SJCRH30 (cell line): ENCODE data around the gene NDUFS7. TPM values are rescaled to one million over a fixed set of nuclear protein-coding genes. Genes with fewer than 3 reads are reported as not detected.

Experiments
- DNase-seq, 2 experiments: peaks; one replicate each; pipeline ENCODE4 v3.0.0-alpha.2; 2015 to 2020
- H3K27ac ChIP-seq: fragments of 250-450 bp; sonication (Bioruptor Pico); 2 replicates; pipeline ENCODE4 v1.5.1; 2020; ENCODE audit warnings: mild to moderate bottlenecking, moderate library complexity
- H3K27me3 ChIP-seq: fragments of 250-450 bp; sonication (Bioruptor Pico); 2 replicates; pipeline ENCODE4 v1.5.1; 2020; ENCODE audit warnings: mild to moderate bottlenecking, moderate library complexity
- H3K36me3 ChIP-seq: fragments of 250-450 bp; sonication (Bioruptor Pico); 2 replicates; pipeline ENCODE4 v1.5.1; 2020; ENCODE audit warnings: mild to moderate bottlenecking, moderate library complexity
- H3K4me1 ChIP-seq: fragments of 250-450 bp; sonication (Bioruptor Pico); 2 replicates; pipeline ENCODE4 v1.5.1; 2020; ENCODE audit warnings: mild to moderate bottlenecking, moderate library complexity
- H3K4me3 ChIP-seq: fragments of 250-450 bp; sonication (Bioruptor Pico); 2 replicates; pipeline ENCODE4 v1.5.1; 2020; ENCODE audit warnings: mild to moderate bottlenecking, moderate library complexity
- H3K9me3 ChIP-seq: fragments of 250-450 bp; sonication (Bioruptor Pico); replicated peaks from 2 replicates; pipeline ENCODE4 v1.5.1; 2020; ENCODE audit warnings: mild to moderate bottlenecking, moderate library complexity
- total RNA-seq: library from RNA; depleted of rRNA; stranded (reverse); fragments of >200 nt; shearing (Covaris generic); gene quantifications from 2 replicates; pipeline ENCODE4 v1.2.3, GENCODE V29; 2014

NDUFS7 gene
- total RNA-seq, 1 experiment from 2014 or later = 31.4 TPM

- H3K27me3 ChIP-seq = no peaks in the 10 kb centered on the region
- no peaks in the 10 kb centered on the region for H3K9me3 ChIP-seq
- no peak overlapping the region for H3K27ac ChIP-seq
- no peak for DNase-seq
- no peak overlapping the region for H3K4me3 ChIP-seq
- peaks cover 13% of the 10 kb centered on the region for H3K4me1 ChIP-seq
- peaks cover 65% of the 10 kb centered on the region for H3K36me3 ChIP-seq
Measured at GRCh38 chr19:1421218-1421957, 37.7 kb downstream of the NDUFS7 start.

- DNase-seq = no peak
- peaks cover 66% of the 10 kb centered on the region for H3K36me3 ChIP-seq
- H3K4me3 ChIP-seq = no peak overlapping the region
Measured at GRCh38 chr19:1421958-1422305, 38.2 kb downstream of the NDUFS7 start.

GRCh38 chr19:1422360-1422759, 38.7 kb downstream of the NDUFS7 start:
- peaks cover 66% of the 10 kb centered on the region for H3K36me3 ChIP-seq
- no peaks in the 10 kb centered on the region for H3K27me3 ChIP-seq
- no peak for DNase-seq
- H3K4me1 ChIP-seq = peaks cover 4% of the 10 kb centered on the region
- H3K9me3 ChIP-seq = no peaks in the 10 kb centered on the region
- H3K4me3 ChIP-seq = no peak overlapping the region
- H3K27ac ChIP-seq = no peak overlapping the region

More at GRCh38 chr19:1421958-1422305, 38.2 kb downstream of the NDUFS7 start:
- Histone ChIP-seq H3K27ac (no peak overlapping the region), H3K27me3 (no peaks in the 10 kb centered on the region), H3K4me1 (peaks cover 7% of the 10 kb centered on the region), H3K9me3 (no peaks in the 10 kb centered on the region)

- Histone ChIP-seq H3K36me3 (peaks cover 68% of the 10 kb centered on the region), H3K9me3 (no peaks in the 10 kb centered on the region), H3K4me1 (no peaks in the 10 kb centered on the region; the same call in 1 of the 2 replicates)
Measured at GRCh38 chr19:1422943-1423342, 39.2 kb downstream of the NDUFS7 start.

GRCh38 chr19:1423436-1424191, 39.9 kb downstream of the NDUFS7 start:
- no peaks in the 10 kb centered on the region for H3K4me1 ChIP-seq
- peaks cover 66% of the 10 kb centered on the region for H3K36me3 ChIP-seq
- no peak overlapping the region for H3K27ac ChIP-seq
- no peaks in the 10 kb centered on the region for H3K9me3 ChIP-seq
- no peak overlapping the region for H3K4me3 ChIP-seq
- no peak for DNase-seq
- H3K27me3 ChIP-seq = no peaks in the 10 kb centered on the region

More at GRCh38 chr19:1422943-1423342, 39.2 kb downstream of the NDUFS7 start:
- DNase-seq = no peak
- H3K4me3 ChIP-seq = no peak overlapping the region
- no peak overlapping the region for H3K27ac ChIP-seq
- no peaks in the 10 kb centered on the region for H3K27me3 ChIP-seq

GRCh38 chr19:1424192-1424955, 40.7 kb downstream of the NDUFS7 start:
- H3K27ac ChIP-seq = no peak overlapping the region
- no peaks in the 10 kb centered on the region for H3K4me1 ChIP-seq
- peaks cover 63% of the 10 kb centered on the region for H3K36me3 ChIP-seq
- H3K9me3 ChIP-seq = no peaks in the 10 kb centered on the region
- H3K27me3 ChIP-seq = no peaks in the 10 kb centered on the region
- DNase-seq = no peak
- no peak overlapping the region for H3K4me3 ChIP-seq

- no peak for DNase-seq
- Histone ChIP-seq H3K4me3 (no peak overlapping the region), H3K27ac (no peak overlapping the region)
Measured at GRCh38 chr19:1425102-1425837, 41.6 kb downstream of the NDUFS7 start.

GRCh38 chr19:1425902-1426301, 42.2 kb downstream of the NDUFS7 start:
- peaks cover 67% of the 10 kb centered on the region for H3K36me3 ChIP-seq
- H3K4me3 ChIP-seq = no peak overlapping the region
- H3K27ac ChIP-seq = no peak overlapping the region
- H3K4me1 ChIP-seq = no peaks in the 10 kb centered on the region
- H3K27me3 ChIP-seq = no peaks in the 10 kb centered on the region
- no peak for DNase-seq
- no peaks in the 10 kb centered on the region for H3K9me3 ChIP-seq

More at GRCh38 chr19:1425102-1425837, 41.6 kb downstream of the NDUFS7 start:
- H3K4me1 ChIP-seq = no peaks in the 10 kb centered on the region
- H3K36me3 ChIP-seq = peaks cover 69% of the 10 kb centered on the region
- H3K9me3 ChIP-seq = no peaks in the 10 kb centered on the region
- no peaks in the 10 kb centered on the region for H3K27me3 ChIP-seq

GRCh38 chr19:1426736-1427135, 43.0 kb downstream of the NDUFS7 start:
- Histone ChIP-seq H3K4me3 (no peak overlapping the region), H3K4me1 (no peaks in the 10 kb centered on the region), H3K9me3 (no peaks in the 10 kb centered on the region), H3K36me3 (peaks cover 63% of the 10 kb centered on the region), H3K27ac (no peak overlapping the region), H3K27me3 (no peaks in the 10 kb centered on the region)
- no peak for DNase-seq

GRCh38 chr19:1427221-1427920, 43.7 kb downstream of the NDUFS7 start:
- Histone ChIP-seq H3K9me3 (no peaks in the 10 kb centered on the region), H3K4me1 (no peaks in the 10 kb centered on the region), H3K27me3 (no peaks in the 10 kb centered on the region), H3K4me3 (no peak overlapping the region), H3K36me3 (peaks cover 65% of the 10 kb centered on the region), H3K27ac (no peak overlapping the region)
- no peak for DNase-seq

GRCh38 chr19:1428738-1429391, 45.2 kb downstream of the NDUFS7 start:
- peaks cover 66% of the 10 kb centered on the region for H3K36me3 ChIP-seq
- H3K27me3 ChIP-seq = no peaks in the 10 kb centered on the region
- DNase-seq = no peak
- H3K27ac ChIP-seq = no peak overlapping the region
- H3K4me3 ChIP-seq = no peak overlapping the region
- H3K4me1 ChIP-seq = no peaks in the 10 kb centered on the region
- H3K9me3 ChIP-seq = no peaks in the 10 kb centered on the region

GRCh38 chr19:1429750-1430149, 46.0 kb downstream of the NDUFS7 start:
- no peak for DNase-seq
- H3K27me3 ChIP-seq = no peaks in the 10 kb centered on the region
- no peaks in the 10 kb centered on the region for H3K9me3 ChIP-seq
- H3K27ac ChIP-seq = no peak overlapping the region
- no peaks in the 10 kb centered on the region for H3K4me1 ChIP-seq
- H3K36me3 ChIP-seq = peaks cover 66% of the 10 kb centered on the region
- H3K4me3 ChIP-seq = no peak overlapping the region

- H3K4me1 ChIP-seq = no peaks in the 10 kb centered on the region
- H3K9me3 ChIP-seq = no peaks in the 10 kb centered on the region
- H3K27ac ChIP-seq = no peak overlapping the region
- no peaks in the 10 kb centered on the region for H3K27me3 ChIP-seq
- H3K36me3 ChIP-seq = peaks cover 61% of the 10 kb centered on the region
- no peak overlapping the region for H3K4me3 ChIP-seq
- no peak for DNase-seq
Measured at GRCh38 chr19:1430246-1430645, 46.5 kb downstream of the NDUFS7 start.
